ENCODE results near the gene SNTG2. TPM values are rescaled to one million over a fixed set of nuclear protein-coding genes. Genes with fewer than 3 reads are reported as not detected.

SNTG2 gene
- total RNA-seq, 1 donor from 2014 or later = not detected

DNA sequence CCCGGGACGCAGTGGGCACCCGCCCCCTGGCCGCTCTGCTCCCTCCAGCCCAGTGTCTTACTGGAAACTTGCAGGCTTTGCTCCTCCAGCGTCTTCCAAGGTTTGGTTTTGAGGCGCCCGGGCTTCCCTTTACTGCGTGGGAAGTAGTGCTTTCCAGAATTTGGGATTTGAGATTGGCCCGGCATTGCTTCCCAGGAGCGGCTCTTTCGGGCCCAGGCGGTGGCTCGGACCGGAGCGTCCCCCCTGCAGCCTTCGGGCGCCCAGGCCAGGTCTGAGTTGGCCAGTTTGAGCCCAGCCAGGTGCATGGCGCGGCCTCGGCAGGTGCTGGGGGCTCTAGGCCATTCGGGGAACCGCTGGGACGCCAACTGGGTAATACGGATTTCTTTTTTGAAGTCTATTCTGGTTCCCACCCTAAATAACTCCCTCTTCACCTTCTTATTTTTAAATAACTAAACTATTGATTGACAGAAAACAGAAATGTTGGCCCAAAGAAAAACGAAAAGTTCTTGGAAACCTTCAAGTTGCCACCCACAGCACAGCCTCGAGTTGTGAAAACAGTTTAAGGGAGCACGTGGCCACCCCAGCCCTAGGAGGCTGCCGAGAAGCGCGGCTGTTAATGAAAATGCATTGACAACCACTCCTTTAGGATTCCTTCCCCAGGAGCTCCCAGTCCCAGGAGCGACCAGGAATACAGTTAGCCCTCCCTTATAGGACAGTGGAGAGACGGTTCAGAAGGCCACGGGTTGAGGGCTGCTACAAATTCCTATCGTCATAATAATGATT, 766 bp downstream of the SNTG2 start:
- DNase-seq (ENCODE audit: low read depth in 2 of 2) = no peak

DNA sequence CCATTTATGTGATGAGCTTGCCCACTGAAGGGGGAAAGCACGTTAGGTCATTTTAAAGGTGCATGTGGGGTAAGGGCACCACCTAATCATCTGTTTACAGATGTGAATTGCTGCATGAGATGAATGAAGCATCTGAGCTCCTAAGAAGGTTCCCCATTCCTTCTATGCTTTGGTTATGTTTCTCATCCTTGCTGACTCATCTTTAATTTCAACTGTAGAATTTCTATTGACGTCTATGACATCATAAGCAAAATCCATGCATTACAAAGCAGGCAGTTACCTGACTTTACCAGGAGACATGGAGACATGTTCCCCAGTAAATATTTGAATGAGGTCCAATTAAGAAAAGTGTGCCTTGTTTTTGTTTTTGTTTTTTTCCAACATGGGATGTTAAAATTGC, 2.8 kb downstream of the SNTG2 start:
- no peak for DNase-seq (ENCODE audit: low read depth in 2 of 2)

DNA sequence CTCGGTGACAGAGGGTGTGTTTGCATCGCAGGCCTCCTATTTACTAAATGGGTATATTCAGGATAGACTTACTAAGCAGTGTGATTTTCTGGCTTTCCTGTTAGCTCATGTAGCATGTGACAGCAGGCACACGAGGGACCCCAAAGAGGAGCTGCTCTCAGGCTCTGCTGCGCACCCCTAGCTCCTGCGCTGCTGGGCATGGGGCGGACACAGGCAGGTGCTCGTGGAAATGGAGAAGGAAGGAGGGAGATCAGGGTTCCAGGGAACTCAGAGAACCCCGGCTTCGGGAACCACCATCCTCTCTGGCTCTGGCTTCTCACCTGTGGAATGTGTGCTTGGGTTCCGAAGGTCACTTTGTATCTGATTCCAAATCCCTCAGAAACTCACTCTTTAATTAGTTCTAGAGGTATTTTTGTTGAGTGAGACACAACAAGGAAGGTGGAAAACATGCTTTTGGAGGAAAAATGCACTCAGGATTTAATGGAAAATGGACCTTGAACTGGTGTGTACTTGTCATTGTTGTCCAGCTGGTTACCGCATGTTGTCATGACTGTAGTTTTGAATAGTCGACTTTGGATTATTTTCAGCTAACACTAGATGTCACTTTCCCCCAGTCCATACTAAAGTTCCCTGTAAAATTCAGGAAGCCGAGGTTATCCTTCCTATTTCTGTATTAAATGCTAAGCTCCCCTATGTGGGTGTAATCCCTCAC, 3.5 kb downstream of the SNTG2 start:
- peak; percentile 6 to 43 for DNase-seq (ENCODE audit: low read depth in 2 of 2)

DNA sequence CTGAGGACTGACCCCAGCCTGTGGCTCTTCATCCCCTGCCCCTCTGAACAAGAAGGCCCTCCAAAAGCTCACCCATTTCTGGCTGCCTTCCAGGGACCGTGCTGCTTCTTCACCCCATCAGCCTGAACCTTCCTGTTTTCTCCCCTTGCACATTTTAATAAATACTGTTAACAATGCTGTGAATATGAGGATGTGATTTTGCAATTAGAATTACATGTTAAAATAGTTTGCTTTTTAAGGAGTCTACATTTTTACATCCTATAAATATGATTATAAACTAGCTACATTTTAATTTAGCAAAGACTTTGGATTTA, 4.0 kb downstream of the SNTG2 start:
- no peak for DNase-seq (ENCODE audit: low read depth in 2 of 2)

DNA sequence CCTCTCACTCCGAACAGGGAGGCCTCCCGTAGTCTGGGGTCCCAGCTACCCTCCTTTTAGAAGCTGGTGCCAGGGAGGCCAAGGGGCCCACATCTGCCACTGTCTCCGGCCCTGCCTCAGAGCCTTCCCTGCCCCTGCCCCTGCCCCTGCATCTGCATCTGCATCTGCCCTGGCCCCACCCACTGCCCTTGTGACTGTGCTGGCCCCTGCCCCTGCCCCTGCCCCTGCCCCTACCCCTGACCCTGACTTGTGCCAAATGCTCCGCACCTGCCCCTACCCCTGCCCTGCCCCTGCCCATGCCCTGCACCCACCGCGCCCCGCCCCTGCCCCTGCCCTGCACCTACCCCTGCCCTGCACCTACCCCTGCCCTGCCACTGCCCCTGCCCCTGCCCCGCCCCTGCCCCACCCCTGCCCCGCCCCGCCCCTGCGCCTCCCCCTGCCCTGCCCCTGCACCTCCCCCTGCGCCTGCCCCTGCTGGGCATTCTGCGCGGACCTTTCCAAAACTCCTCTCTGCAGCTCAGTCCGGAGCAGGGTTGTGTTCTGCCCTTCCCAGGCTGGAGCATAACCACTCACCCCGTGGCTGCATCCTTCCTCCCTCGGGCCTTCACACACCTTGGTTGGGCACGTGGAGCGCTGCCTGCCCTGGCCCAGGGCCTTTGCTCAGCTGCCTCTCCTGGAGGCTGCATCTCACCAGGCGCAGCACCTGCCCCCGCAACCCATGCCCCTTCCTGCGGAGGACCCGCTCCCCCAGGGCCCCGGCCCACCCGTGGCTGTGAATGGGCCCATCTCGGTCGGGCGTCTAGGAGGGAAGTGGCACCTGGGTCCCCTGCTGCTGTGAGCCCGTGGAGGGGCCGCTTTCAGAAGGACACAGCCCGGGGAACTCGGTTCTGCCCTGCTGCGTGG, 5.4 kb downstream of the SNTG2 start:
- DNase-seq (ENCODE audit: low read depth in 2 of 2) = no peak

DNA sequence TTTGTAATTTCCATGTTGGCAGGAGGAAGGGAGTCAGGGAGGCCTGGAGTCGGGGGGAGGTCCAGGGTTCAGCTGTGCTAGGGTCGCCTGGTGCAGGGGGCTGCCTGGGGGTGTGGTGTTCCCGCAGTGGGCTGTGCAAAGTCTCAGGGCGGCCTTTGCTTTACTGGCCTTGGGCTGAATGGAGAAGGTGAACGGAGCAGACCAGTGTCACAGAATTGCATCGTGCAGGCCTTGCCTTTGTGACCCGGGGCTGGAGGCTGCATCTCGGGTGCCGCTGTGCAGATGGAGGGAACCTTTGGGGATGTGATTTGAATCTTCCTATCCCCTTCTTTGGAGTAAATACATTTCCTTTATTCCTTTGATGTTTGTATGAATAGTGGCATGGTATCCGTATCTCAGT, 8.8 kb downstream of the SNTG2 start:
- no peak for DNase-seq (ENCODE audit: low read depth in 2 of 2)

DNA sequence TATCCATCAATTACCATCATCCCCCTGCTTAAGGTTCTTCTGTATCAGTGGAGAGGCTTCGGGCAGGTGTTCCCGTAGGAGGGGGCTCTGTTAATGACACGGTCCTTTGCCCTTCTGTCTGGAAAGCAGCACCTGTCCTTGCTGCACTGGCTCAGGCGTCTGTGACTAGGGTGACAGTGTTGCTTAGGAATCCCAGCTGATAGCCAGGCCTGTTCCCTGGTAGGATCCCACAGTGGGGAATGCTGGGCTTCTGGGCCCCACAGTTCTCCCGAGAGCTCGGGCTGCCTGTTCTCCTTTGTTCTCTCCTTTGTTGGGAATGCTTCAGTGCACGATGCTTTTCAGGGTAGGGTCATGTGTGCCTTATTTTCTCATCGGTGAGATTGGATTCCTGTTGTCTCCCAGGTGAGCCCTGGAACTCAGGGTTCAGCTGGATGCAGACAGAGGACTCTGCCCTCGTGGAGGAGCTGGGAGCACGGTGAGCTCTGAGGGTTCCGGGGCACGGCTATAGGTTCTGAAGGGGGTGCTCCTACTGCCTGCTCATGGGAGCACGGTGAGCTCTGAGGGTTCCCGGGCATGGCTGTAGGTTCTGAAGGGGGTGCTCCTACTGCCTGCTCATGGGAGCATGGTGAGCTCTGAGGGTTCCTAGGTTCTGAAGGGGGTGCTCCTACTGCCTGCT, 9.6 kb downstream of the SNTG2 start:
- no peak for DNase-seq (ENCODE audit: low read depth in 2 of 2)

DNA sequence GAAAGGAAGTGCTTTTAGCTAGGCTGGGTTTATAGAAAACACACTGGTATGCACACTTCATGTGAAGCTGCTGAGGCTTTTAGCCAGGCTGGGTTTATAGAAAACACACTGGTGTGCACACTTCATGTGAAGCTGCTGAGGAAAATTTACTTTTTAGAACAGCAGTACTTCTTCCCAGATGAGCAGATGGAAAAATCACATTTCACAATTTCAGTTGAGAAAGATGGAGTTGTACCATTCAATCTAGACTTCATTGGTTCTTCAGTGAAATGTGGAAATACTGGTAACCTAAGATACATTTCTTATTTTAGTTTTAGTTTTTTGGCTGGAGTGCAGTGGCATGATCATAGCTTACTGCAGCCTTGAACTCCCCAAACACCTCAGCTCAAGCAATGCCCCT, 11.1 kb downstream of the SNTG2 start:
- no peak for DNase-seq (ENCODE audit: low read depth in 2 of 2)

DNA sequence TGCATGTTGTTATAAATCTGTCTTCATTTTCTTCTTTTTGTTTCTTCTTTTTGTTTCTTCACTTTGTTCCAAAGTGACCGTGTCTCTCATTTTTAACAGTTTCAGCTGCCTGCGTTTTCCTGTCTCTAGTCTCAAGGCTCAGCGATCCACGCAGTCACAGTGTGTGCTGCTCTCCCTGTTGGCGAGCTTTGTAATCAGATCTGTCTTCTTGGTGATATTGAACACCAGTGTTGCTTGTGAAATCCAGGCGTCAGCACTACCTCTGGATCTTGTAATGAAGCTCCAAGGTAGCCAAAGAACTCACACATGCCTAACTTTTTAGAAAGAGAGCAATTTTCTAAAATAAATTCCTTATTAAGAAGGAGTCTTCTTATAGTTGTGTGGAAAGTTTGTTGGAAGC, 13.2 kb downstream of the SNTG2 start:
- no peak for DNase-seq (ENCODE audit: low read depth in 2 of 2)

DNA sequence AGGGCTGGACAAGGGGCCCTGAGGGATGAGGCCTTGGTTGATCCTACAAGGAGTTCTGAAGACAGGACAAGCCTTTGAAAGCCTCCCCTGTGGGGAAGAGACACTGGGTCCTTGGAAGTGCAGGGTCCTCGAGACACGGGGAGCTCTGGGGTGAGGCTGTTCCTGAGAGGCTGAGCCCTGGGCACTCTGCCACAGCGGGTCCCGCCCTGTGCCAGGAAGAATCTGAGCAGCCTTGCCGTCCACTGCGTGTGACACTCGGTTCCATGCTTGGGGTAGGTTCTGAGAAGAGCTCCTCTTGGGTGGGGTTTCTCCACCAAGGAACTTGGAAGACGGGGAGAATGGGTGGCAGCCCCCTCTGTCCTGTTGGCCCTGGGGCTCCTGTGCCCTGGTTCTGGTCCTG, 13.9 kb downstream of the SNTG2 start:
- no peak for DNase-seq (ENCODE audit: low read depth in 2 of 2)

DNA sequence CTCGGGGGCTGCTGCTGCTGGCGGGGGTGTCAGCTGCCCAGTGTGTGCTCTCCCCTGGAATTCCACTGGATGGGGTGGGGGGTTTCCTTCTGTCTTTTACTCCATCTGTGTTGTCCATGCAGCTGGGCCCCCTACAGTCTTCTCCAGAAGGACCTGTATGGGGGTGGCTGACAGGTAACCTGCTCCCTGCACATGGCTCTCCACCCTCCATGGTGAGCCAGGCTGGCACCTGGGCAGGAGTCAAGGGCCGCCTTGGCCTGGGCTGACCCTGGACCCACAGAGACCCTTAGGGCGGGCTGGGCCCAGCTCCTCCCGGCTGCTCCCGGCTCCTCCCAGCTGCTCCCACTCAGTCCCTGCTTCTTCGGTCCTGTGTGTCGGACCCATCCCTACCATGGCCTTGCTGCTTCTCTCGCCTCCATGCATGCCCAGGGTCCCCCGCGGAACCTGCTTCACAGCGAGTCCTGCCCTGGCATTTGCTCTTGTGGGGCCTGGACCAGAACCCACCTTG, 15.0 kb downstream of the SNTG2 start:
- DNase-seq (ENCODE audit: low read depth in 2 of 2) = no peak

DNA sequence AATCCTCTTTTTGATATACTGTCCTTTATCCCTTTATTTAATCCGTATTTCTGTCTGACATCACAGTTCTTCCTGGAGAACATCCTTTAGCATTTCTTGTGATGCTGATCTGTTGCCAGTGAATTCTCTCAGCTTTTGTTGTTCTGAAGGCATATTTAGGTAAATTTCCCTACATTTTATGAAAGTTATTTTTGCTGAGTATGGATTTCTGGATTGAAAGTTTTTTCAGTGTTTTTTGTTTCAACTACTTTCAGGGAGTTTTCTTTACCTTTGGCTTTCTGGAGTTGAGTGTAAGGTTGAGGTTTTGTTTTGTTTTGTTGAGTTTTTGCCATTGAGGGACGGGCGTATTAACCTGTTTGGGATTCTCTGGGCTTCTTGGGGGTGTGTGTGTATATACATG, 22.5 kb downstream of the SNTG2 start:
- DNase-seq (ENCODE audit: low read depth in 2 of 2) = no peak

DNA sequence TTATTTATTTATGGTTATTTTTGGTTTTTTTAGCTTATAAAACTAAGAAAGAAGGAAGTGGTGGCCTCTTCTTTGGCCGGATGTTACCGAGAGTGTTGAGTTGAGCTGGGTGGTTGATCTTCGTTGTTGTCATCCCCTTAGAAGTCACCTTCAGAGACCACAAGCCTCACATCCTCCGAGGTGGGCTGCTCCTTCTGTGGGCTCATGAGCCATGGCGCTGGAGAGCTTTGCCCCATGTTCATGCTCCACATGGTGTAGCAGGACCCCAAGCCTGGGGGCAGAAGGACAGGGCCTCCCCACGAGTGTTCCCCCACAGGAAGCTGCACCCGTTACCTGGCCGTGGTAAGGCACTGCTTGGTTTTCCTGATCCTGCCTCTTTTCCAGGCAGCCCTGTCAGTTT, 23.4 kb downstream of the SNTG2 start:
- no peak for DNase-seq (ENCODE audit: low read depth in 2 of 2)

DNA sequence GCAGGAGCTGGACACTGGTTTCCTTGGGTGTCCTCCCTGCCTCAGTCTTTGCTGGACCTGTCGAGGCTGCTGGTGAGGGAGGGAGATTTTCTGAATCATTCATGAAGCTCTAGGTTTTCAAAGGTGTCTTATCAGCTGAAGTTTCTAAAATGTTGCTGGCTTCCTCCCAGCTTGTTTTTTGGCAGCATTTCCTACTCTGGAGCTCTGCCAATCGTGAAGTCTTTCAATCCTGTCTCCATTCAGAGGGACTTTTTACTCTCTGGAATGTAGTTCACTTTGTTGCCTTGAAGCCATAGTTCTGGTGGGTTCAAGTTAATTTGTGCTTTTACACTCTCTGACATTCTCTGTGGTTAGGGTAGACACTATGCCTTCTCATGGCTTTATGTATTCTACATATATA, 23.9 kb downstream of the SNTG2 start:
- DNase-seq (ENCODE audit: low read depth in 2 of 2) = peak in 1 of 2 donors; percentile 20

DNA sequence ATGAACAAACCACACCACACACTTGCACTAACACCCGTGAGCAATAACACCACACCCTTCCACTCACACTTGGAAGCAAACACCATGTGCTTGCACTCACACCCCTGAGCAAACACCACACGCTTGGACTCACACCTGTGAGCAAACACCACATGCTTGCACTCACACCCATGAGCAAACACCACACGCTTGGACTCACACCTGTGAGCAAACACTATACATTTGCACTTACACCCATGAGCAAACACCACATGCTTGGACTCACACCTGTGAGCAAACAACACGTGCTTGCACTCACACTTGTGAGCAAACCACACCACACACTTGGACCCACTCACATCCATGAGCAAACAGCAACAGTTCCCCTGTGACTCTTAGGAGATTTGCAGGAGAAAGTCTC, 24.4 kb downstream of the SNTG2 start:
- DNase-seq (ENCODE audit: low read depth in 2 of 2) = no peak

DNA sequence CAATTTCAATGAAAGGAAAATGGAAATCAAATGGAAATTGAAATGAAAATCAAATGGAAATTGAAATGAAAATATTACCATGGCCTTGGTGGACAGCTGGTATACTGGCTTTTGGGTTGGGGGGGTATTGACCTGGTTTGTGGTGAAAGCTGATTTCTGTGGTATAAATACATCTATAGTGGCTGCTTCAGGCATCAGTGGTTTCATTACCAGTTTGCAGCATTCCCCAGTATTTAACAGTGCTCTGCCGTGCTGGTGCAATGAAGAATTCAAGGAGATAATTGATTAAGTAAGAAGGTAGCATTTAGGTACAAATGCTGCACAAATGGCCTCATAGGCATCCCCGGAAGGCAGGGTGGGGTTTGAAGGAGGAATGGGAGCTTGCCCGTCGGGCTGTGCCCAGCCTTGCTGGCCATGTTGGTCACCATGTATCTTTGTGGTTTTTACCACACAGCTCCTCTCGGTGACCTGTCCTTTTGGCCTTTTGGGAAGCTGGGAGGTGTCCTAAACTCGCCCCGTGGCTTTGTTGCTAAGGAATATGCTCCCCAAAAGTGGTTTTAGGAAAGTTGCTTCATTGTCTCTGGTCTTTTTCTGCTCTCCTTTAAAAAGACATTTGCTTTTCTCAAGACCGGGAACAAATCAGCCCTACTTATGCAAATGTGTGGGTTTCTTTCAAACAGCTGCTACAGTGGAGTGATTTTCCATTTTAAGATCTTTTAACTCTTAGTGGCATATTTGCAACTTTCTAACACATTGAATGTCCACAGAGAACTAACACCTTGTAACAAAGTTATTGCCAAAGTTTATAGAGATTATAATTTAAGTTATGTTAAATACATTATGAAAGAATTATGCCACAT, 28.6 kb downstream of the SNTG2 start:
- DNase-seq (ENCODE audit: low read depth in 2 of 2) = no peak

DNA sequence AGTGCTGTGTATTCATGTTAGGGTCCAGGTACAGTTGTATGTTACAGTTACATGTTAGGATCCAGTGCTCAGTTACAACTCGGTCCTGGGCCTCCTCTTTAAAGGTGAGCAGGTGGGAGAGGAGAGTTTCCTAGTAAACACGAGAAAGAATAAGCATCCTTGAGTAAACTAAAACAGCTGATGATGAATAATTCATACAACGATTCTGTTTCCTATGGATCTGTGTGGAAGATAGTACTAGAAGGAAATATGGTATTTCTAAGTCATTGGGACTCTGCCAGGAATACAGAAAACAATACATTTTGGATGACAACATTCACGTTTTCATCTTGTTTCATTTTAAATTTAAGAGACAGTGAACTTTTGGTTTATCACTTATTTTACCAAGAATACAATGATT, 29.5 kb downstream of the SNTG2 start:
- DNase-seq (ENCODE audit: low read depth in 2 of 2) = no peak

DNA sequence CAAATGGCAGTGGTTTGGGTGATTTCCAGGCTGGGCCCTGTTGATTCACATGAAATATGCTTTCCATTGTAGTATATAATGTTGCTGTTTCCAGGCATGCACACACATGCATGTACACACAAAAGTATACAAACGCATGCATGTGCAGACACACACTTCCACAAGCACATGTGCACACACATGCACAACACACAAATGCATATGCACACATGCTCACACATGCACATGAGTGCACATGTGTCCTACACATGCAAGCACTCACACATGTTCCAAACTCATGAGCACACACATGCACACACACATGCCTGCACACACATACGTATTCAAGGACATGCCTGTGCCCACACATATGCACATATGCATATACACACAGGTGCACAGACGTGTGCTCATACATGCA, 30.6 kb downstream of the SNTG2 start:
- no peak for DNase-seq (ENCODE audit: low read depth in 2 of 2)

DNA sequence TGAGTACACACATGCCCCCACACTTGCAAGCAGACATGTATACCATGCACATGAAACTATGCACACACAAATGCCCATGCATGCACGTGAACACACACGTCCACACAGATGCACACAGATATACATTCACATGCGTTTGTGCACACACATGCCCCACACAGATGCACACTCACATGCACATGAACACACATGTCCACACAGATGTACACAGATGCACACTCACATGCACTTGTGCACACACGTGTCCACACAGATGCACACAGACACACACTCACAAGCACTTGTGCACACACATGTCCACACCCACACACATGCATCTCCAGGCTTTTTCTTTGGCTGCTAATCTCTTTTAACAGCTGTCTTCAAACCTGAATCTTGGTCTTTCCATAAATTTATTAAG, 31.1 kb downstream of the SNTG2 start:
- no peak for DNase-seq (ENCODE audit: low read depth in 2 of 2)

DNA sequence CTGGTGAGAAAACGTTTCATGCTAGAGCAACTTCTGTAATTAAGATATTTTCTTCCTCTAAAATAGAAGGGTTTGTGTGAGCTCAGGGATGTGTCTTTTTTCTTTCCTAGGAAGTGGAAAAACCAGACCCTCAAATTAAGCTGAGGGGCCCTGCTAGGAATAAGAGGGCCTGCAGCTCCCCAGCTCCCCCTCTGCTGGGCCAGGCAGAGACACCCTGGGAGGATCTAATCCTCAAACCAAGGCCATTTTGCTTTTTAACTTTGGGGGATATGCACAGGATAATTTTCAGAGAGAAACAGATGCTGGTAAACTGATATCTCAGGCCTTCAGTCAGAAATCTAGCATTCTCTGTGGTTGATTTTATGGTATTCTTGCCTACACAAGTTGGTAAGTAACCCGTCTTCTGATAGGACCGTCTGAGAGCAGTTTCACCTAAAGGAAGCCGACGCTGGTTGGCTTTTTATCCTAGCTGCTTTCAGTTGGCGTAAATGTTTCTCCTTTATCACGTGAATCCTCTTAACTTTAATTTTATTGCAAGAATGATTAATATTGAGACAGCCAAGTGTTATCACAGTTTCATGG, 34.8 kb downstream of the SNTG2 start:
- no peak for DNase-seq (ENCODE audit: low read depth in 2 of 2)
